Naive thymus-derived CD4-positive, alpha-beta T cell (primary cell): ENCODE measurements around the gene CCSER1. TPM values are rescaled to one million over a fixed set of nuclear protein-coding genes. Genes with fewer than 3 reads are reported as not detected.

Experiments
- ATAC-seq: fragments of 150-1000 bp; cut with Tn5 transposase; 2 replicates; pipeline ENCODE4 v1.10.0; 2021; ENCODE audit warnings: mild to moderate bottlenecking, moderate library complexity
- CTCF ChIA-PET: fragments of 350-600 bp; sonication (Branson Sonifier 250); formaldehyde crosslinking; loops from one replicate; lab custom pipeline; 2021; ENCODE audit warnings: antibody characterized with exemption; lab: Charles Lee
- POLR2A ChIA-PET: fragments of 350-600 bp; sonication (Branson Sonifier 250); formaldehyde crosslinking; loops from one replicate; lab custom pipeline; 2021; ENCODE audit warnings: antibody characterized with exemption, inconsistent platforms; lab: Charles Lee
- DNase-seq, 9 donors: peaks; one replicate each; pipeline versions ENCODE4 v3.0.0 to v3.0.0-alpha.2; 2020 to 2022; ENCODE audit warnings: mixed read lengths in 1 of 9
- H3K27ac ChIP-seq: one replicate; pipeline ENCODE4 v1.7.0; 2013; ENCODE audit warnings: mild to moderate bottlenecking, low read depth, low read length, moderate library complexity
- H3K27me3 ChIP-seq, 2 donors: one replicate each; pipeline ENCODE4 v1.7.0; 2013; ENCODE audit warnings: low read length in 2 of 2, mild to moderate bottlenecking in 2 of 2, moderate library complexity in 2 of 2; ENCODE audit not compliant: control insufficient read depth in 2 of 2, insufficient read depth in 2 of 2
- H3K36me3 ChIP-seq, 3 experiments: 1 replicate in 2 of 3; 2 replicates in 1 of 3; pipeline ENCODE4 v1.7.0; 2013; ENCODE audit warnings: low read length in 3 of 3, mild to moderate bottlenecking in 3 of 3, moderate library complexity in 1 of 3; ENCODE audit not compliant: insufficient read depth in 3 of 3, control insufficient read depth in 2 of 3
- H3K4me1 ChIP-seq, 2 donors: one replicate each; pipeline ENCODE4 v1.7.0; 2013; ENCODE audit warnings: low read length in 2 of 2, mild to moderate bottlenecking in 2 of 2, moderate library complexity in 1 of 2; ENCODE audit not compliant: control insufficient read depth in 2 of 2, insufficient read depth in 2 of 2
- H3K4me3 ChIP-seq: 2 replicates; pipeline ENCODE4 v1.7.0; 2013; ENCODE audit warnings: mild to moderate bottlenecking, low read length
- H3K9me3 ChIP-seq, 3 experiments: 1 replicate in 2 of 3; 2 replicates in 1 of 3; pipeline ENCODE4 v1.7.0; 2013; ENCODE audit warnings: low read length in 3 of 3; ENCODE audit not compliant: control insufficient read depth in 2 of 3
- H3K27ac Mint-ChIP-seq, 9 donors: one replicate each; pipeline ENCODE4 v1.8.0; 2020 to 2022; ENCODE audit warnings: mixed read lengths in 9 of 9, mild to moderate bottlenecking in 8 of 9, moderate library complexity in 5 of 9, inconsistent platforms in 2 of 9
- H3K27me3 Mint-ChIP-seq, 5 donors: one replicate each; pipeline ENCODE4 v1.8.0; 2021 to 2022; ENCODE audit warnings: mixed read lengths in 5 of 5, mild to moderate bottlenecking in 1 of 5
- H3K36me3 Mint-ChIP-seq, 5 donors: one replicate each; pipeline ENCODE4 v1.8.0; 2020 to 2022; ENCODE audit warnings: mixed read lengths in 5 of 5, mild to moderate bottlenecking in 3 of 5, inconsistent platforms in 1 of 5
- H3K4me1 Mint-ChIP-seq, 7 donors: one replicate each; pipeline ENCODE4 v1.8.0; 2020 to 2022; ENCODE audit warnings: mixed read lengths in 7 of 7, mild to moderate bottlenecking in 3 of 7, inconsistent platforms in 1 of 7
- H3K4me3 Mint-ChIP-seq, 10 donors: one replicate each; pipeline ENCODE4 v1.8.0; 2020 to 2022; ENCODE audit warnings: mild to moderate bottlenecking in 10 of 10, mixed read lengths in 10 of 10, moderate library complexity in 6 of 10, inconsistent platforms in 2 of 10
- H3K9me3 Mint-ChIP-seq, 11 donors: one replicate each; pipeline ENCODE4 v1.8.0; 2020 to 2022; ENCODE audit warnings: mixed read lengths in 11 of 11, mild to moderate bottlenecking in 4 of 11, inconsistent platforms in 1 of 11, moderate library complexity in 1 of 11
- intact Hi-C, 2 donors: fragments of 100-400 bp; cut with micrococcal nuclease; formaldehyde crosslinking; loops; one replicate each; pipeline ENCODE4 v1.15.1; 2023
- polyA plus RNA-seq, 2 donors: library from polyadenylated mRNA; unstranded; fragments of 300-500 nt; fragmentation: Illumina TruSeq; gene quantifications; one replicate each; pipeline ENCODE4 v1.2.3, GENCODE V29; 2021
- total RNA-seq, 6 experiments: library from RNA in 5 of 6; stranded (reverse) in 5 of 6; gene quantifications; 1 replicate in 5 of 6; 2 replicates in 1 of 6; pipeline ENCODE4 v1.2.3 and lab custom pipeline; 2021 to 2026

CCSER1 gene
- total and polyA plus RNA-seq, 7 experiments from 2014 or later: 0.30 to 4.0 (median 1.4) TPM; not detected in 3

- ATAC-seq: no peak
- H3K27ac ChIP-seq: no peak overlapping the region
- H3K27me3 Mint-ChIP-seq: peaks cover 0 to 12% (median 0%) of the 10 kb centered on the region in 5 donors
- CTCF ChIA-PET: no interaction called here
- no peak overlapping the region for H3K4me3 Mint-ChIP-seq
- no peaks in the 10 kb centered on the region for H3K27me3 ChIP-seq
- H3K36me3 ChIP-seq: no peaks in the 10 kb centered on the region
- intact Hi-C loops: no loop called here
- H3K4me1 ChIP-seq: no peaks in the 10 kb centered on the region
- no peak for DNase-seq
- POLR2A ChIA-PET: no interaction called here
- H3K9me3 Mint-ChIP-seq: no peaks in the 10 kb centered on the region
- no peaks in the 10 kb centered on the region for H3K36me3 Mint-ChIP-seq
- H3K27ac Mint-ChIP-seq: no peak overlapping the region
- H3K4me1 Mint-ChIP-seq: no peaks in the 10 kb centered on the region
- no peaks in the 10 kb centered on the region for H3K9me3 ChIP-seq
- H3K4me3 ChIP-seq: no peak overlapping the region
These were observed 57.4 kb downstream of the CCSER1 start for GRCh38 chr4:90184560-90184959.

GRCh38 chr4:90185416-90185815 is 58.2 kb downstream of the CCSER1 start:
- Histone ChIP-seq H3K4me3 (no peak overlapping the region), H3K27ac (no peak overlapping the region), H3K27me3 (no peaks in the 10 kb centered on the region), H3K4me1 (no peaks in the 10 kb centered on the region), H3K36me3 (no peaks in the 10 kb centered on the region), H3K9me3 (no peaks in the 10 kb centered on the region)
- H3K36me3 Mint-ChIP-seq: no peaks in the 10 kb centered on the region
- CTCF ChIA-PET: no interaction called here
- H3K4me1 Mint-ChIP-seq: no peaks in the 10 kb centered on the region
- intact Hi-C loops: no loop called here
- H3K4me3 Mint-ChIP-seq: no peak overlapping the region
- POLR2A ChIA-PET: no interaction called here
- no peak overlapping the region for H3K27ac Mint-ChIP-seq
- DNase-seq (no peak), ATAC-seq (no peak)
- H3K27me3 Mint-ChIP-seq: peaks cover 0 to 12% (median 0%) of the 10 kb centered on the region in 5 donors
- no peaks in the 10 kb centered on the region for H3K9me3 Mint-ChIP-seq

- Mint-ChIP-seq H3K27me3 (peaks cover 0 to 7% (median 0%) of the 10 kb centered on the region in 5 donors), H3K9me3 (peaks cover 0 to 3% (median 0%) of the 10 kb centered on the region in 11 donors), H3K36me3 (no peaks in the 10 kb centered on the region), H3K4me1 (no peaks in the 10 kb centered on the region), H3K4me3 (no peak overlapping the region), H3K27ac (no peak overlapping the region)
- H3K27me3 ChIP-seq: no peaks in the 10 kb centered on the region
- ChIA-PET CTCF (no interaction called here), POLR2A (no interaction called here)
- no peaks in the 10 kb centered on the region for H3K9me3 ChIP-seq
- ATAC-seq: no peak
- H3K27ac ChIP-seq: no peak overlapping the region
- DNase-seq: no peak
- H3K4me1 ChIP-seq: no peaks in the 10 kb centered on the region
- no peaks in the 10 kb centered on the region for H3K36me3 ChIP-seq
- intact Hi-C loops: no loop called here
- no peak overlapping the region for H3K4me3 ChIP-seq
These were observed 59.0 kb downstream of the CCSER1 start for GRCh38 chr4:90186229-90186628.

GRCh38 chr4:90187148-90187884 is 60.1 kb downstream of the CCSER1 start:
- Mint-ChIP-seq H3K4me1 (no peaks in the 10 kb centered on the region), H3K4me3 (no peak overlapping the region), H3K9me3 (peaks cover 0 to 11% (median 0%) of the 10 kb centered on the region in 11 donors), H3K27ac (no peak overlapping the region), H3K27me3 (peaks cover 0 to 5% (median 0%) of the 10 kb centered on the region in 5 donors), H3K36me3 (no peaks in the 10 kb centered on the region)
- ATAC-seq (no peak), DNase-seq (no peak)
- ChIA-PET POLR2A (no interaction called here), CTCF (no interaction called here)
- Histone ChIP-seq H3K9me3 (no peaks in the 10 kb centered on the region), H3K4me1 (no peaks in the 10 kb centered on the region), H3K36me3 (no peaks in the 10 kb centered on the region), H3K4me3 (no peak overlapping the region), H3K27ac (no peak overlapping the region), H3K27me3 (no peaks in the 10 kb centered on the region)
- intact Hi-C loops: no loop called here

- ATAC-seq (no peak), DNase-seq (no peak)
- no peaks in the 10 kb centered on the region for H3K4me1 Mint-ChIP-seq
- no peak overlapping the region for H3K4me3 ChIP-seq
- no peak overlapping the region for H3K4me3 Mint-ChIP-seq
- peaks cover 0 to 5% (median 0%) of the 10 kb centered on the region in 5 donors for H3K27me3 Mint-ChIP-seq
- H3K36me3 Mint-ChIP-seq: no peaks in the 10 kb centered on the region
- peaks cover 0 to 11% (median 0%) of the 10 kb centered on the region in 11 donors for H3K9me3 Mint-ChIP-seq
- ChIA-PET POLR2A (no interaction called here), CTCF (no interaction called here)
- H3K27me3 ChIP-seq: no peaks in the 10 kb centered on the region
- no peaks in the 10 kb centered on the region for H3K4me1 ChIP-seq
- intact Hi-C loops: no loop called here
- H3K36me3 ChIP-seq: no peaks in the 10 kb centered on the region
- H3K27ac ChIP-seq: no peak overlapping the region
- no peaks in the 10 kb centered on the region for H3K9me3 ChIP-seq
- H3K27ac Mint-ChIP-seq: no peak overlapping the region
These were observed 62.0 kb downstream of the CCSER1 start for GRCh38 chr4:90189178-90189577.

- Histone ChIP-seq H3K4me1 (no peaks in the 10 kb centered on the region), H3K27ac (no peak overlapping the region), H3K27me3 (no peaks in the 10 kb centered on the region), H3K36me3 (no peaks in the 10 kb centered on the region), H3K4me3 (no peak overlapping the region), H3K9me3 (no peaks in the 10 kb centered on the region)
- peaks cover 0 to 4% (median 0%) of the 10 kb centered on the region in 5 donors for H3K27me3 Mint-ChIP-seq
- intact Hi-C loops: no loop called here
- CTCF ChIA-PET: no interaction called here
- no peak overlapping the region for H3K27ac Mint-ChIP-seq
- DNase-seq (no peak), ATAC-seq (no peak)
- H3K9me3 Mint-ChIP-seq: peaks cover 0 to 11% (median 0%) of the 10 kb centered on the region in 11 donors
- no peaks in the 10 kb centered on the region for H3K36me3 Mint-ChIP-seq
- POLR2A ChIA-PET: no interaction called here
- no peaks in the 10 kb centered on the region for H3K4me1 Mint-ChIP-seq
- H3K4me3 Mint-ChIP-seq: no peak overlapping the region
These were observed 62.8 kb downstream of the CCSER1 start for GRCh38 chr4:90189946-90190345.

GRCh38 chr4:90190525-90190924 is 63.3 kb downstream of the CCSER1 start:
- H3K27ac ChIP-seq: no peak overlapping the region
- no peak overlapping the region for H3K27ac Mint-ChIP-seq
- no peaks in the 10 kb centered on the region for H3K36me3 ChIP-seq
- H3K27me3 ChIP-seq: no peaks in the 10 kb centered on the region
- H3K4me3 ChIP-seq: no peak overlapping the region
- intact Hi-C loops: no loop called here
- ATAC-seq (no peak), DNase-seq (no peak)
- H3K9me3 Mint-ChIP-seq: peaks cover 0 to 11% (median 0%) of the 10 kb centered on the region in 11 donors
- H3K4me3 Mint-ChIP-seq: no peak overlapping the region
- H3K4me1 Mint-ChIP-seq: no peaks in the 10 kb centered on the region
- ChIA-PET CTCF (no interaction called here), POLR2A (no interaction called here)
- H3K4me1 ChIP-seq: no peaks in the 10 kb centered on the region
- H3K36me3 Mint-ChIP-seq: no peaks in the 10 kb centered on the region
- H3K27me3 Mint-ChIP-seq: peaks cover 0 to 4% (median 0%) of the 10 kb centered on the region in 5 donors
- no peaks in the 10 kb centered on the region for H3K9me3 ChIP-seq
